A673 (cell line): Measurements from ENCODE around the gene EMP3. TPM values are rescaled to one million over a fixed set of nuclear protein-coding genes. Genes with fewer than 3 reads are reported as not detected.

Experiments
- BruUV-seq: library from RNA; stranded (reverse); fragments of 400-500 nt; replicated peaks from 2 replicates; lab custom pipeline; 2021; lab: Mats Ljungman, UMichigan
- CTCF ChIA-PET: fragments of 300-600 bp; sonication (Branson Sonifier 250); formaldehyde crosslinking; loops from one replicate; lab custom pipeline; 2022; ENCODE audit warnings: antibody characterized with exemption; lab: Charles Lee
- POLR2A ChIA-PET: fragments of 300-600 bp; sonication (Branson Sonifier 250); formaldehyde crosslinking; loops from one replicate; lab custom pipeline; 2022; ENCODE audit warnings: antibody characterized with exemption; ENCODE audit not compliant: low non-redundant PET; lab: Charles Lee
- DNase-seq: peaks from one replicate; pipeline ENCODE4 v3.0.0-alpha.2; 2015; ENCODE audit warnings: low spot score
- H3K27ac ChIP-seq: fragments of 200-600 bp; sonication (generic); 2 replicates; pipeline ENCODE4 v1.5.1; 2016; ENCODE audit warnings: mixed run types, low read depth, mild to moderate bottlenecking, mixed read lengths, antibody characterized with exemption, low read length; ENCODE audit not compliant: poor library complexity, severe bottlenecking
- H3K27me3 ChIP-seq: fragments of 200-600 bp; sonication (generic); replicated peaks from 2 replicates; pipeline ENCODE4 v1.6.1; 2017; ENCODE audit warnings: mixed run types, low read depth, mild to moderate bottlenecking, mixed read lengths, antibody characterized with exemption, low read length; ENCODE audit not compliant: insufficient read depth, poor library complexity
- H3K36me3 ChIP-seq: fragments of 200-600 bp; sonication (generic); 2 replicates; pipeline ENCODE4 v1.6.1; 2016; ENCODE audit warnings: mixed run types, mild to moderate bottlenecking, mixed read lengths, antibody characterized with exemption, low read length; ENCODE audit not compliant: insufficient read depth, poor library complexity, severe bottlenecking
- H3K4me1 ChIP-seq: fragments of 200-600 bp; sonication (generic); 2 replicates; pipeline ENCODE4 v1.6.1; 2017; ENCODE audit warnings: mixed run types, mild to moderate bottlenecking, mixed read lengths, antibody characterized with exemption, low read length; ENCODE audit not compliant: insufficient read depth, poor library complexity, severe bottlenecking
- H3K4me3 ChIP-seq: fragments of 200-600 bp; sonication (generic); 2 replicates; pipeline ENCODE4 v1.5.1; 2016; ENCODE audit warnings: low read depth, mixed run types, mild to moderate bottlenecking, mixed read lengths, low read length; ENCODE audit not compliant: poor library complexity, severe bottlenecking
- H3K9me3 ChIP-seq: fragments of 200-600 bp; sonication (generic); 2 replicates; pipeline ENCODE4 v1.6.1; 2016; ENCODE audit warnings: mixed run types, low read depth, mild to moderate bottlenecking, mixed read lengths, antibody characterized with exemption, low read length; ENCODE audit not compliant: poor library complexity, severe bottlenecking
- CTCF ChIP-seq: fragments of 300-800, 200-600 bp; sonication (generic); conservative IDR thresholded peaks from 2 replicates; pipeline ENCODE4 v1.5.1; 2017; ENCODE audit warnings: low read depth, mild to moderate bottlenecking, antibody characterized with exemption, low read length, moderate library complexity, mixed read lengths
- EZH2 ChIP-seq: fragments of 200-600 bp; sonication (generic); IDR thresholded peaks from 2 replicates; pipeline ENCODE4 v1.6.1; 2017; ENCODE audit warnings: borderline replicate concordance, low read depth, mild to moderate bottlenecking, mixed read lengths, antibody characterized with exemption, low read length; ENCODE audit not compliant: poor library complexity, severe bottlenecking
- intact Hi-C: fragments of 100-400 bp; cut with micrococcal nuclease; formaldehyde crosslinking; loops from one replicate; pipeline ENCODE4 v1.10.0; 2022; ENCODE audit not compliant: unreplicated experiment
- total RNA-seq: library from RNA; stranded (reverse); gene quantifications from 2 replicates; pipeline ENCODE4 v1.2.3, GENCODE V29; 2021

Gene EMP3
- total RNA-seq, 1 experiment from 2014 or later, result 187 TPM

- H3K9me3 ChIP-seq, result no peaks in the 10 kb centered on the region
- no peaks in the 10 kb centered on the region for H3K27me3 ChIP-seq
- TF ChIP-seq EZH2 (no peak), CTCF (no peak)
- intact Hi-C loops, result no loop called here
- CTCF ChIA-PET, result no interaction called here
- no peaks in the 10 kb centered on the region for H3K36me3 ChIP-seq
- BruUV-seq, result no TSS peak
- no peak overlapping the region for H3K27ac ChIP-seq
- no peak overlapping the region for H3K4me3 ChIP-seq
- no peaks in the 10 kb centered on the region for H3K4me1 ChIP-seq
- POLR2A ChIA-PET, result no interaction called here
- DNase-seq, result no peak
These were observed 20.8 kb downstream of the EMP3 start for GRCh38 chr19:48346191-48346590.

- DNase-seq, result no peak
- intact Hi-C loops, result no loop called here
- CTCF ChIA-PET, result no interaction called here
- Histone ChIP-seq H3K27me3 (no peaks in the 10 kb centered on the region), H3K4me3 (no peak overlapping the region), H3K9me3 (no peaks in the 10 kb centered on the region), H3K36me3 (no peaks in the 10 kb centered on the region), H3K27ac (no peak overlapping the region), H3K4me1 (no peaks in the 10 kb centered on the region)
- no TSS peak for BruUV-seq
- POLR2A ChIA-PET, result no interaction called here
- no peak for TF ChIP-seq EZH2
- TF ChIP-seq CTCF, result no peak
These were observed 22.7 kb downstream of the EMP3 start for GRCh38 chr19:48348045-48348444.

- H3K27me3 ChIP-seq, result no peaks in the 10 kb centered on the region
- no peaks in the 10 kb centered on the region for H3K9me3 ChIP-seq
- intact Hi-C loops, result no loop called here
- H3K4me3 ChIP-seq, result no peak overlapping the region
- no peak overlapping the region for H3K27ac ChIP-seq
- ChIA-PET CTCF (no interaction called here), POLR2A (interaction anchor here (0.5 kb wide), 1 partner anchor 15 kb away, joined by 7 read pairs; no protein-coding TSS in a partner anchor)
- DNase-seq, result no peak
- H3K4me1 ChIP-seq, result no peaks in the 10 kb centered on the region
- BruUV-seq, result no TSS peak
- TF ChIP-seq EZH2, result no peak
- TF ChIP-seq CTCF, result no peak
- no peaks in the 10 kb centered on the region for H3K36me3 ChIP-seq
These were observed 23.4 kb downstream of the EMP3 start for GRCh38 chr19:48348737-48349136.
